ENCODE measurements around the gene SLC16A7. TPM values are rescaled to one million over a fixed set of nuclear protein-coding genes. Genes with fewer than 3 reads are reported as not detected.

SLC16A7 gene
- total RNA-seq, 2 donors from 2014 or later = 2.2 to 3.6 TPM

- H3K4me1 Mint-ChIP-seq = no peaks in the 10 kb centered on the region
- H3K27ac Mint-ChIP-seq = no peak overlapping the region
- WGBS, 2 experiments (ENCODE audit: insufficient coverage in 1 of 2, insufficient read length in 1 of 2) = 100% methylated on average over 2 of the region's 2 CpGs; no CpG with 5 or more reads in 1 of the 2 experiments
- no peaks in the 10 kb centered on the region for H3K9me3 Mint-ChIP-seq
- no peak overlapping the region for H3K4me3 Mint-ChIP-seq
- no peak overlapping the region for H3K9ac ChIP-seq (ENCODE audit: extremely low read depth, low read length, poor library complexity, severe bottlenecking)
- no peak overlapping the region for H3K27ac ChIP-seq (ENCODE audit: low read depth, low read length)
- H3K27me3 ChIP-seq (ENCODE audit: control insufficient read depth, insufficient read depth, low read length, poor library complexity, severe bottlenecking) = no peaks in the 10 kb centered on the region
- H3K4me1 ChIP-seq (ENCODE audit: control insufficient read depth, insufficient read depth, low read length) = no peaks in the 10 kb centered on the region
- H3K4me3 ChIP-seq (ENCODE audit: low read length) = no peak overlapping the region
- H3K9me3 ChIP-seq (ENCODE audit: control insufficient read depth, low read length) = no peaks in the 10 kb centered on the region
- DNase-seq = no peak
- no peaks in the 10 kb centered on the region for H3K36me3 Mint-ChIP-seq (ENCODE audit: low read depth)
- no peaks in the 10 kb centered on the region for H3K27me3 Mint-ChIP-seq (ENCODE audit: insufficient read depth)
- H3K36me3 ChIP-seq (ENCODE audit: control insufficient read depth, insufficient read depth, low read length) = no peaks in the 10 kb centered on the region
- TF ChIP-seq, protein P1, sequence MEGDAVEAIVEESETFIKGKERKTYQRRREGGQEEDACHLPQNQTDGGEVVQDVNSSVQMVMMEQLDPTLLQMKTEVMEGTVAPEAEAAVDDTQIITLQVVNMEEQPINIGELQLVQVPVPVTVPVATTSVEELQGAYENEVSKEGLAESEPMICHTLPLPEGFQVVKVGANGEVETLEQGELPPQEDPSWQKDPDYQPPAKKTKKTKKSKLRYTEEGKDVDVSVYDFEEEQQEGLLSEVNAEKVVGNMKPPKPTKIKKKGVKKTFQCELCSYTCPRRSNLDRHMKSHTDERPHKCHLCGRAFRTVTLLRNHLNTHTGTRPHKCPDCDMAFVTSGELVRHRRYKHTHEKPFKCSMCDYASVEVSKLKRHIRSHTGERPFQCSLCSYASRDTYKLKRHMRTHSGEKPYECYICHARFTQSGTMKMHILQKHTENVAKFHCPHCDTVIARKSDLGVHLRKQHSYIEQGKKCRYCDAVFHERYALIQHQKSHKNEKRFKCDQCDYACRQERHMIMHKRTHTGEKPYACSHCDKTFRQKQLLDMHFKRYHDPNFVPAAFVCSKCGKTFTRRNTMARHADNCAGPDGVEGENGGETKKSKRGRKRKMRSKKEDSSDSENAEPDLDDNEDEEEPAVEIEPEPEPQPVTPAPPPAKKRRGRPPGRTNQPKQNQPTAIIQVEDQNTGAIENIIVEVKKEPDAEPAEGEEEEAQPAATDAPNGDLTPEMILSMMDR (conservative IDR thresholded peaks at IDR 0.05) = no peak
Measured at GRCh38 chr12:59699421-59700152, 103.8 kb downstream of the SLC16A7 start.

DNA sequence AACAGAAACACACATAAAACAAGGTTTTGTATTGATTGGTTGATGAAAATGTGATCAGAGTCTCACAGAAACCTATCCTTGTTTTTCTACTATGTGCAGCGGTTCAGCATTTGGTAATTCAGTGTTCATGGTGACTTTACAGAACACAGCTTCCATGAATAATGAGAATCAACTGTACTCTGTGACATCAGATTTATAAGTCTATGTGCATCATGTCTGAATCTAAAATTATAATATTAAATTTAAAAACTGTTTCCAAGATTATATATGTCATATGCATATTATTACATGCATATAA, 104.3 kb downstream of the SLC16A7 start:
- no peak overlapping the region for H3K4me3 ChIP-seq (ENCODE audit: low read length)
- Mint-ChIP-seq H3K4me3 (no peak overlapping the region), H3K4me1 (no peaks in the 10 kb centered on the region), H3K36me3 (ENCODE audit: low read depth) (no peaks in the 10 kb centered on the region), H3K27me3 (ENCODE audit: insufficient read depth) (no peaks in the 10 kb centered on the region), H3K9me3 (no peaks in the 10 kb centered on the region), H3K27ac (no peak overlapping the region)
- TF ChIP-seq, protein P1 (conservative IDR thresholded peaks at IDR 0.05) = no peak
- DNase-seq = no peak
- no peaks in the 10 kb centered on the region for H3K9me3 ChIP-seq (ENCODE audit: control insufficient read depth, low read length)
- H3K9ac ChIP-seq (ENCODE audit: extremely low read depth, low read length, poor library complexity, severe bottlenecking) = no peak overlapping the region
- WGBS, 2 experiments (ENCODE audit: insufficient coverage in 1 of 2, insufficient read length in 1 of 2) = 81 to 100% methylated on average over 1 of the region's 1 CpG
- no peaks in the 10 kb centered on the region for H3K36me3 ChIP-seq (ENCODE audit: control insufficient read depth, insufficient read depth, low read length)
- H3K27me3 ChIP-seq (ENCODE audit: control insufficient read depth, insufficient read depth, low read length, poor library complexity, severe bottlenecking) = no peaks in the 10 kb centered on the region
- H3K4me1 ChIP-seq (ENCODE audit: control insufficient read depth, insufficient read depth, low read length) = no peaks in the 10 kb centered on the region
- H3K27ac ChIP-seq (ENCODE audit: low read depth, low read length) = no peak overlapping the region

DNA sequence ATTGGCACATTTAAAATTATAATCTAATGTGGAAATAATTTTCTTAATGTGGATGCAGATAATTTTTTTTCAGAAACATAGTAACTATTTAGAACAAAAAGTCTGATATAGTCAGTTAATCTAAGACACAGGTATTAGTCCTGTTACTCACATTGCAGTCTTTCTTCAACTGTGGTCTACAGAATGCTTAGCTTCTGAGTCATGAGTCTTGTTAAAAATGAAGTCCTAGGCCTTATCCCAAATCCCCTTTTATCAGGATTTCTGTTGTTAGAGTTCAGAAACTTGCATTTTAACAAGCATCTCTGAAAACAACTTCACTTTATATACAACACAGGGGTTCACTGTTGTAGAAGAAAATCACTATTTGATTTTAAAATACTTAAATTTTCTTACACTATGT, 112.2 kb downstream of the SLC16A7 start:
- Mint-ChIP-seq H3K4me3 (no peak overlapping the region), H3K27ac (no peak overlapping the region), H3K4me1 (no peaks in the 10 kb centered on the region), H3K9me3 (no peaks in the 10 kb centered on the region), H3K36me3 (ENCODE audit: low read depth) (no peaks in the 10 kb centered on the region), H3K27me3 (ENCODE audit: insufficient read depth) (no peaks in the 10 kb centered on the region)
- no peaks in the 10 kb centered on the region for H3K36me3 ChIP-seq (ENCODE audit: control insufficient read depth, insufficient read depth, low read length)
- no peak overlapping the region for H3K4me3 ChIP-seq (ENCODE audit: low read length)
- no peaks in the 10 kb centered on the region for H3K27me3 ChIP-seq (ENCODE audit: control insufficient read depth, insufficient read depth, low read length, poor library complexity, severe bottlenecking)
- H3K4me1 ChIP-seq (ENCODE audit: control insufficient read depth, insufficient read depth, low read length) = no peaks in the 10 kb centered on the region
- DNase-seq = no peak
- H3K27ac ChIP-seq (ENCODE audit: low read depth, low read length) = no peak overlapping the region
- TF ChIP-seq, protein P1 (conservative IDR thresholded peaks at IDR 0.05) = no peak
- H3K9me3 ChIP-seq (ENCODE audit: control insufficient read depth, low read length) = no peaks in the 10 kb centered on the region
- no peak overlapping the region for H3K9ac ChIP-seq (ENCODE audit: extremely low read depth, low read length, poor library complexity, severe bottlenecking)

Measured in endodermal cell (in vitro differentiated cells).